HG03354 (cell line): ENCODE data around the gene PTOV1.

Source experiments
- ATAC-seq: cut with Tn5 transposase; IDR thresholded peaks from one replicate; pipeline ENCODE4 v1.9.1; 2021; ENCODE audit warnings: mild to moderate bottlenecking; ENCODE audit not compliant: unreplicated experiment, poor library complexity, severe bottlenecking

PTOV1 gene

DNA sequence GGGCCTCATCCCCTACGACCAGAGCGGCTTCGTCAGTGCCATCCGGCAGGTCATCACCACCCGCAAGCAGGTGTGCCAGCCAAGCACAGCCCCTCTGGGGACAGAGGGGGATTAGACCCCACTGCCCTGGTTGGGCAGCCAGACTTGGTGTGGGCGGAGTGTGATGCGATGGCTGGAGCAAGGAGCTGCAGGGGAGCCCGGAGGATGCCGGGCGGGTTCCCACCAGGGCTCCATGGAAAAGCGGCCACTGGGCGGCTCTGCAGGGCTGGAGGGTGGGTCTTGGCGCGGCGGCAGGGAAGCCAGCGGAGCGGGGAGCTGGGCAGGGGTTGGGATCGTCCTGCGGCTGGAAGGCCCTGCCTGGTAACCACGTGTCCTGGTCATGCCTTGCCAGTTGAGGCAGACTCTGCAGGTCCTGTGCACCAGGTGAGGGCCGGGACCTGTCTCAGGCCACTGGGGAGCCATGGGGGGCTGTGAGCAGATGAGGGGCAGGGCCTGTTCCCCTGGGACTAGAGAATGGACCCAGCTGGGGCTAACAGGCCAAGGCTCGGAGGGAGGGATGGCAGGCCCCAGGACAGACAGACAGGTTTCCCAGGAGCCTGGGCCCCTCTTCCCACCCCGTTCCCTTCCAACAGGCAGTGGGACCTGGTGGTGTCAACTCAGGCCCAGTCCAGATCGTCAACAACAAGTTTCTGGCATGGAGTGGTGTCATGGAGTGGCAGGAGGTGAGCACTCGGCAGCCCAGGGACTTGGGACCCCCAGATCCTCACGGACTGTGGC, 6.3 kb downstream of the PTOV1 start:
- no peak for ATAC-seq

DNA sequence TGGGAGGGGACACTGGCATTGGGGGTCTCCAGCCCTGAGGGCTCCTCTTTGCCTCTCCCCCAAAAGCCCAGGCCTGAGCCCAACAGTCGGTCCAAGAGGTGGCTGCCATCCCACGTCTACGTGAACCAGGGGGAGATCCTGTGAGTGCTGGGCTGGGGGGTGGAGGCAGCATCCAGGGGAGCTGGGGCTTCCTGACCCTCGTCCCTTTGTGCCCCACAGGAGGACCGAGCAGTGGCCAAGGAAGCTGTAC, 6.8 kb downstream of the PTOV1 start:
- ATAC-seq: no peak

DNA sequence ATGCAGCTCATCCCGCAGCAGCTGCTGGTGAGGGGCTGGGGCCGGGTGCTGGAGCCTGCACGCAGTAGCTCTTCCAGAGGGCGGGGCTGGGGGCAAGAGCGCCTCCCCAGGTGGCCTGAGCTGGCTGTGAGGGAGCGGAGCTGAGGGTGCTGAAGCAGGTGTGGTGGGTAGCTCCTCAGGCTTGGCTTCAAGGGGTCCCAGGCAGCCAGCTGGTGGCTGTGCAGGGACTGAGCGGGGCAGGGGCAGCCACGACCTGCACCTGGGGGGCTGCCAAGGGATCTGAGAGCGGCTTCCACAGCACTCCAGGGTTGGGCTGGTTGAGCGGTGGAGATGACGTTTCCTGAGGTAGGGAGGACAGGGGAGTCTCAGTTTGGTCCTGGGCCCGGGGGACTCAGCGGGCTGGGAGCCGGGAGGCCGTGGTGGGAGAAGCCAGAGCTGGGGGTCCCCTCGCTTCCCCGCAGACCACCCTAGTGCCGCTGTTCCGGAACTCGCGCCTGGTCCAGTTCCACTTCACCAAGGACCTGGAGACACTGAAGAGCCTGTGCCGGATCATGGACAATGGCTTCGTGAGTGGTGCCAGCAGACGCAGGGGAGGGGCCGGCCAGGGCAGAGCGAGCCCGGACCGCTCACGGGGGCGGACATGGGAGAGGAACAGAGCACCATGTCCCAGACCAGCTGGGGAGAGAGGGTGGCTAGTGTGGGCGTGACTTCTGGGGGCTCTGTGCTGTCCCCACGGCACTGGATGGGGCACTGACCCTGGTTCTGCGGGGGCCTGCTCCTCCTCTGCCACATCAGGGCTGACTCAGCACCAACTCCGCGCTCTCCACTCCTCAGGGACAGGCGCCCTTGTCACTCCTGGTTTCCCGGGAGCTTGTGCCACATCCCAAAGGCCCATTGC, 7.4 kb downstream of the PTOV1 start:
- no peak for ATAC-seq

DNA sequence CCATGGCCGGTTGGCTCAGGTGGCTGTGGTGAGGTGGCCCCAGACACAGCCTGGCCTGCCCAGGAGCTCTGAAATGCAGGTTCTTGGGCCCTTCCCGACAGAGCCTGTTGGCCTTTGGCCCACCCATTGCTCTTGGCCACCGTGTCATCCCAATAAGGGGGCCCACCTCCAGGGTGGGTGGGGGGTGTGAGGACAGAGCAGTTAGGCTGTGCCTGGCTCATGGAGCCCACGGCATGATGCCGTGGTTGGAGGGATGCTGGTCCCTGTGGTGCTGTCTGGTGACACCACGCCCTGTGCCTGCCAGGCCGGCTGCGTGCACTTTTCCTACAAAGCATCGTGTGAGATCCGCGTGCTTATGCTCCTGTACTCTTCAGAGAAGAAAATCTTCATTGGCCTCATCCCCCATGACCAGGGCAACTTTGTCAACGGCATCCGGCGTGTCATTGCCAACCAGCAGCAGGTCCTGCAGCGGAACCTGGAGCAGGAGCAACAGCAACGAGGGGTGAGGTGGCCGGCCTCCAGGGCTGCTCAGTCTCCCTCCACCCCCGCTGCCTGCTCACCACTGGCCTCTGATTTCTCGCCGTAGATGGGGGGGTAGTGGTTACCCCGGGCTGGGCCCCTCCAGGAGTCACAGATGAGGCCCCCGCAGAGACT, 8.8 kb downstream of the PTOV1 start:
- ATAC-seq: no peak

DNA sequence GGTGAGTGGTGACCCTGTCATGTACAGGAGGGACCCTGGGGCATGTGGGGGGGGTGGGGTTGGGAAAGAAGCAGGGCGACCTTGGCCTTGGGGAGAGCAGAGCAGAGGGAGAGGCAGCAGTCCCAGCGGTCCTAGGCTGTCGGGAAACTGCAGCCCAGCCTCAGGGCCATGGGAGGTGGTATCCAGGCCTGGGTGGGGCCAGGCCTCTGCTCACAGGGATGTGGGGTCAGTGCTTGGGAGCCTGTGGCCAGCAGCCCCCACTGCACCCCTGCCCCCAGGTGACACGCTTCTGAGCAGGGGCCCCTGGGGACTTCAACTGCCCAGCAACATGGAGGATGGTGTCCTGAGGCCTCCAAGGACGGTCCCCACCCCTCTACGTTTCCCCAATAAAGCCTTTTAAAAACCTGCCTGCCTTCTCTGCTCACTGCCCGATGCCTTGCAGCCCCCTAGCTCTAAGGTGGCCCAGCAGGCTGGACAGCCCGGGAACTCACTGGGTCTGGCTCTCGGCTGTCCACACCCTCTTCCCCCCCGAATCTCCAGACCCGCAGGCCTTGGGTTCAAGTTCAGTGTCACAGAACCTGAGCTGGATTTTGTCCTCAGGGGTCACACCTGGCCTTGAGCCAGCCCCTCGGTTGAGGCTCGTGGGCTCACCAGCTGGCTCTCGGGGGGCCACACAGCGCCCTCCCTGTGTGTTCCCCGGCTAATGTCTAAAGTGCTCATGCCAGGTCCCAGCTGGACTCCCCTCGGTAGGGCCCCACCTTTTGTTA, 9.6 kb downstream of the PTOV1 start:
- no peak for ATAC-seq

DNA sequence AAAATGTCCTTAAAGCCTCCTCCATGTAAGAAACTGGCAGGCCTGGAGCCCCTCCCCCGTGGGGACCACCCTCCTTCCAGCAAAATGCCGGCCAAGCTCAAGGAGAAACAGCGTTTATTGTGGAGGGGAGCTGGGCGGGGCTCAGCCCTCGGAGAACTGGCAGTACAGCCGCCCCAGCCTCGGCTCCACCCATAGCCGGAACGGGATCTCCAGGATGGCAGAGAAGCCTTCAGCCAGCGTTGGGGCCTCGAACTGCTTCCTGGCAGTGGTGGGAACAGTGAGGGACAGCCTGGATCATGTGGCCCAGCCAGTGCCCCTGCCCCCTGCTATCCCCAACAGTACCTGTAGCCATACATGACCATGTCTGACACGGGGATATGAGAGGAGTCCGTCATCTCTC, 10.1 kb downstream of the PTOV1 start:
- no peak for ATAC-seq

DNA sequence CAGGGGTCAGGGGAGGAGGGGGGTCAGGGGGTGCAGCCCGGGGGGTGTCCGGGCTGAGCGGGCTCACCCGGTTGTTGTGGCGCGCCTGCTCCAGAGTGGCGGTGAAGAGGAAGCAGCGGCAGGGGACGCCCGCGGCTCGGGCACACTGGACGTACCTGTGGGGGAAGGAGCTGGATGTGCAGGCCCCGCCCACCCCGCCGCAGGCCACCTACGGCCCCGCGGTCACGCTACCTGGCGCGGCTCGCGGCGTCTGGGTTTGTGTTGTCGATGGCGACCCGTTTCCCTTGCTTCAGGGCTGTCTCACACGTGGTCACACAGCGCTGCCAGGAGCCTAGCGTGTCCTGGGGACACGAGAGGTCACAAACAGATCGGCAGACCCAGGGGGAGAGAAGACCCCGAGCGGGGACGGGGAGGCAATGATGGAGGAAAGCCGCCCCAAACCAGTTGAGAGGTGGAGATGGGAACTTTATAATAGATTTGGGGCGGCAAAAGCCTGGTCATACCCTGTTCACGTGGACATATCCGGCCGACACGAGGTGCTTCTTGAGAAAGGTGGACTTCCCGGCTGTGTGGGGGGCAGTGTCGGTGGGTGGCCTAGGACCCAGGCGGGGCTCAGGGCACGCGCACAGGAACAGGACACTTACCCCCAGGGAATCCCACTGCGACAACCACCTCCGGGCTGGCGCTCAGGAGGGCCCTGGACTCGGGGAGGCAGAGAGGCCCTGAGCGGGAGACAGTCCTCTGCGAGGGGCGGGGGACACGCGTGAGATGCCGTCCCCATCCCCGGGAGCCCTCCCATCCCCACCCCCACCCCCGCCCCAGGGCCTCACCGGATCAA, 10.8 kb downstream of the PTOV1 start:
- ATAC-seq: no peak

DNA sequence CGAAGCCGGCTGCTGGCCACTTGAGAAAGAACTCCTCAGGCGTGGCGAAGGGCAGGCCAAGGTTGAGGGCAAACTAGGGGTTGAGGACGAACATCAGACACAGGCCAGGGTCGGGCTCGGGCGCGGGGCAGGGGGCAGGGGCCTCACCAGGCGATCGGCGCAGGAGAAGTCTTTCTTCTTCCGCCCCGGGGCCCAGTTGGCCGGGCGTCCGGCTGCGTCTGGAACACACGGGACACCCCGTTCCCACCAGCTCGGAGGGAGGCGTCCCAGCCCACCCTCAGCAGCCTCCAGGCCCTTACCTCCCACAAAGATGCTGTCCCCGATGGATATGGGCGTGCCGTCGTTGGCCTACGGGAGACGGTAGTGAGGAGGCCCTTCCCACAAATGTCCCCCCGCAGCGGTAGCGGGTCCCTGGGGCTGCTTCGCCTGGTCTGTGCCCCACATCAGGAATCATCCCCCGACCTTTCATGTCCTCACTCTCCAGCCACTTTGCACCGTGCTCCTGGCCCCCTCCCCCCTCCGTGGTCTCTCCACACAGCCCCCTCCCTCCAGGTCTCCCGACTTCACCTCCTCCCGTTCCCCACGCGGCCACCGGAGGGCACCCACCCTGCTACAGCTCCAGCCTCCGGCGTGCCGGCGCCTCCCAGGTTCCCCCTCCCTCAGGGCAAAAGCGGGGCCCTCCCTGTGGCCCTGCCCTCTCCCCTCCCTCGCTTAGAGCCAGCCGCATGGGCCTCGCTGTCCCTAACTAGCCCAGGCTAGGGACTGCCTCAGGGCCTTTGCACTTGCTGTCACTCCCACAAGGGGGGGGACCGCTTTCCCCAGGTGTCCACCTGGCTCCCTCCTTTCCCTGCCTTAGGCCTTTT, 11.7 kb downstream of the PTOV1 start:
- ATAC-seq: no peak

DNA sequence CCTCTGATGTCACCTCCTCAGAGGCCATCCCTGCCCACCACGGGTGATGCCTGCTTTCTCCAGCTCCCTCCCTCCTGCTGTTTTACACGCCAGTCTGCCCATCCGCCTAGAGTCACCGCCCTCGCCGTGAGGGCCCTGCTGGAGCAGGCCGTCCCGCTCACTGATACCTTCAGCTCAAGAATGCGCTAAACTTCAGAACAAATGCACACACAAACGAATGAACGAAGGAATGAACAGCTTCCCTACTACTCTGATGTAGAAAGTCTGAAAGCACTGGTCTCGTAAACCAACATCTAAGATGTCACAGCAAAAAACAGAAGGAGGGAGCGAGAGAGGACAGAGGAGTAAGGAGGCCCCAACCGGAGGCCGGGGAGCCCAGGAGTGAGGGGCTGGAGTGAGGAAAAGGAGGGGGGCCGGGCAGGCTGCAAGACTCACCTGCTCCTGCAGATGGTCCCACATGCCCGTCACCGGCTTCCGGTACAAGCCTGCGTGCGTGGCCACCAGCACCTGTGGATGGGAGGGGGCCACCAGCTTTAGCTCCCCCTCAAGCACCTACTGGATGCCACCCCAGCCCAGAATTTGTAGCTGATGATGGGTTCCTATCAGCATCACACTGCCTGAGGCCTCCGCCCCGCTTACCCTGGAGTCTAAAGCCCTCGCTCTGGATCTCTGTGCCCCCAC, 12.4 kb downstream of the PTOV1 start:
- no peak for ATAC-seq

DNA sequence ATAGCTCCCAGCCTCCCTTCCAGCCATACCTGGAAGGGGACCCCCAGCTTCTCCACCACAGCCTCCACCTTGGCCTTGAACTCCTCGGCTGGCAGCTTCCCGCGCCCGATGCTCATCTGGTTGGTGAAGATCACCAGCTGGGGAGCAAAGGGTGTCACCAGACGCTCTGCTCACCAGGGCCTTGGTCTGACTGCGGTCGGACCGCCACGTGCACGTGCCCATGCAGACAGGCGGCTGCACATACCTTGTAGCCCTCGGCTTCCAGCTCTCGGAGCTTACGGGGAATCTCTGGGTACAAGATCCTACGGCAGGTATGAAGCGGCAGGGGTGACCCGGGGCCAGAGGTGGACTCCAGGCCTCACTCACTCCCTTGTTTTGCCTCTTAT, 13.0 kb downstream of the PTOV1 start:
- no peak for ATAC-seq

DNA sequence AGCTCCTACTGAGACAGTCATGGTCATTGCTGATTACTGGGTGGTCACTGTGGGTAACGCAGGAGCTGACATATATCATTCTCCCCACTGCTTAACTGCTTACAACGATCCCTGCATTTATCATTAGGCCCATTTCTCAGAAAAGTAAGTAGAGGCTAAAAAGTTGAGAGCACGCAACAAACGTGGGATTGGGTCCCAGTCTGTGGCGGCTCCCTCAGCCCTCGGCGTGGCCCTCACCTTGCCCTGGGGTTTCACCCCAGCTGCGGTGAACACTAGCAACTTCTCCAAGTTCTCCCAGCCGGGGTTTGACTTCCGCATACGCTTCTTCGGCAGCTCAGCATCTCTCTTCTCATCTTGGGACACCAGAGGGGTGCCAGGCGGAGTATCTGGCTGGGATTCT, 13.9 kb downstream of the PTOV1 start:
- ATAC-seq: no peak

DNA sequence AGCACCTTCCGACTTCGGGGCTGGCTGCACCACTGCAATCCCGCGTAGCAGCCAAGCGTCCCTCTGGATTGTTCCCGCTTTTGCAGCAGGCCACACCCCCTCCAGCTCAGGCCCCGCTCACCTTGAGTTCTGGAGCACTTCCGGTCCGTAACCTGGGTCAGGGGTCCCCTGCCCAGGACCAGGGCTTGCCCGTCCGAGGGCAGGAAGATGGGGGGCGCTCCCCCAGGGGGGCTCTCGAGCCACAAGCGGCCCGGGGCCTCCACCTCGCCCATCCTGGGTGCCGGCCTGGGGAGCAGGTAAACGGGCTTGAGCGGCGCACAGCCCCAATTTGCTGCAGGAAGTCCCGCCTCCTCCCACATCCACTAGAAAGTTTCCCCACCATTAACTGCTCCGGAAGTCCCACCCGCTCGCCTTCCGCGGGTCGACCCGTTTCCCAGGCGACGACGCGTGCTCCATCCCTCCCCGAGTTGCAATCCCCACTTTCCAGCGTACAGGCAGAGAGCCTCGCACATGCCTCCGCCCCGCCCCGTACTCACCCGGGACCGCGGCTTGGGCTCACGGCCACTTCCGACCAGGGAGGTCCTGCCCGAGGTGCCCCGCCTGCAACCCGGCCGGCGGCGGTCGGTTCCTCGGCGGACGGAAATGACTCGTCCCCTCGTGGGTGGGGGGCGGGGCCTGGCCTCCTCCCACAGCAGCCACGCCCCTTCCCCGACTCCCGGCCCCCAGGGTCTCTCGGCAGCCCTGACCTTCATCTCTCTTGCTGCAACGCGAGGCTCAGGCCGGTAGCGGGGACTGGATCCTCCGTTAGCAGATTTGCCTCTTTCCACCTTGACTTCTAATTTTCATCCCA, 16.2 kb downstream of the PTOV1 start, which contains the start of gene PNKP:
TSS of gene PNKP (minus strand) at position 644 of the 850 bp plus-strand sequence. CDS start at position 272, 372 bp downstream.
- ATAC-seq: peak; percentile 50

DNA sequence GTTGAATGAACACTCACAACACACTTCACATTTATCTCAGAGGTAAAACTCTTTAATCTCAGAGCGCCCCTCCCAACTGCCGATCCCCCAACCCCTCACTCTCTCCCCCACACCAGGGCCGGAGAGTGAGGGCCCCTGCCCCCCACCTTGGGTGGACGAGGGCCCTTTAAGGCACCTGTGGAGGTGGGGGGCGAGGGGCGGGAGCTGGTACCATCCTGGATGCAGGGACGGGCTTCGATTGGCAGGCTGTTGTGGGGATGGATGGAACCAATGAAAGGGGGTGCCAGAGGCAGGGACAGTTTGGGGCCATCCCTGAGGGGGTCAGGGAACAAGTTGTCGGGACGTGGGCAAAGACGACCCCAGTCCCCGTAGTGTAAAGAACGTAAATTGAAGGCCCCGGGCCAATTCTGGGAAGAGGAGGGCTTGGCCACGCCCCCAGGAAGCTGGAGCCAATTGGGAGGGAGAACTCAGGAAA, 18.1 kb downstream of the PTOV1 start:
- ATAC-seq: peak; percentile 5

DNA sequence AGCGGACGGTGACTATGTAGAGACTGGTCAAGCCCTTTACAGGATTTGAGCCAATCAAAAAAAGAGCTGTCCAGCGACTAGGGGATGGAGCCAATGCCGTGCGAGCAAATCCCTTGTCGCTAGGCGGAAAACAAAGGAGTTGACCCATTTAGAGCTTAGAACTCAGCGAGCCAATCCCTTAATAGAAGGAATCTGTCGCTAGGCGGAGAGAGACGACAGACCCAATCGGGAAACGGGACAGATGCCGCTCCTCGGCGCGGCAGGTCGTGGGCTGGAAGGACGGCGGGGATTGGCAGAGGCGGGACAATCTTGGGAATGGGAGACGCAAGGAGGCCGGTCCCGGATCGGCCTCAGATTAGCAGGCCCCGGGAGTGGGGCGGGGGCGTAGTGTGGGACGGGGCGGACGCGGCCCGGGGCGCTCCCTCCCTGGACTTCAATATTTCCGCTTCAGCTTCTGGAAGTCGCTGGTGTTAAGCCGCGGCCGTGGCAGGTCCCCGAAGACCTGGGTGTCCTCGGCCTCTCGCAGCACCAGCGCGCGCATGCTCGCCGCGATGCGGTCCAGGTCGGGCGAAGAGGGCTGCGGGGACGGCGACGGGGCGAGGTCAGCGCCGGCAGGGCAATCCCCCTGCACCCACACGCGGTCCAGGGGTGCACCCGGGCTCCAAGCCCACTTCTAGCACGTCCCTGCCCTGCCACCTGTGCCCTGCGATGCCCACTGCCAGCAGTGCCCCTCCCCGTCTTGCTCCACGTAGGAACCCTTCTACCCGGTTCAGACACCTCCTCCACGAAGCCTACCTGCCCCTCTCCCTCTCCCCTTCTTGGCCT, 18.7 kb downstream of the PTOV1 start:
- peak; percentile 72 for ATAC-seq

DNA sequence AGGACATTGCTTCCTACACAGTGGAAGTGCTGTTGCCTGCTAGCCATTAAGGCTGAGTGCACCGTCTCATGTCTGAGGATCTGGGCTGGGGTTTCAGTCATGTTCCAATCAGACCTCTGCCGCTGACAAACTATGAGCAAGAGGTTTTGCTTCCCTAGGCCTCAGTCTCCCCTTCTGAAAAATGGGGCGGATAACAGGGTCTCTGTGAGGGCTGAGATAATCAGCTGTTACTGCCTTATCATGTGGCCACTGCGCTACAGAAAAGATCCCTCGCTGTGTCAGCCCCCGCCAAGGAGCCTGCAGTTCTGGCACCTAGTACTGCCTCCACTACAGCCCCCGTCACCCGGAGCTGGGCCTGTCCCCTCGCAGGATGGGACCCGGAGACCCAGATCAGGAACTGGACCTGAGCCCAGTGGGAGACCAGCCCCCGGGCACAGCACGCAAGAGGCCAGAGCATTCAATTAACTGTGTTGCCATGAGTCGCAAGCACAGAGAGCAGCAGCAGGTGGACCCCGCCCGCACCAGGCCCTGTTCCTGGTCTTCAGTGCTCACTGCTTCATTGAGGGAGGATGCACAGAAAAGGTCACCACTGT, 19.4 kb downstream of the PTOV1 start:
- no peak for ATAC-seq
